KMS-11 (cell line): Measurements from ENCODE around the gene PIR.

ENCODE experiments used
- H2AFZ ChIP-seq: fragments of 200-600 bp; sonication (generic); 2 replicates; pipeline ENCODE4 v1.6.1; 2016; ENCODE audit warnings: antibody characterized with exemption, mixed run types, low read depth
- H3K27ac ChIP-seq: fragments of 200-600 bp; sonication (generic); 2 replicates; pipeline ENCODE4 v1.6.1; 2016; ENCODE audit warnings: mild to moderate bottlenecking, mixed run types
- H3K27me3 ChIP-seq: fragments of 200-600 bp; sonication (generic); 2 replicates; pipeline ENCODE4 v1.6.1; 2017; ENCODE audit warnings: mild to moderate bottlenecking, low read depth, mixed run types, moderate library complexity; ENCODE audit not compliant: insufficient read depth
- H3K36me3 ChIP-seq: fragments of 200-600 bp; sonication (generic); 2 replicates; pipeline ENCODE4 v1.6.1; 2017; ENCODE audit warnings: mild to moderate bottlenecking, mixed run types; ENCODE audit not compliant: insufficient read depth
- H3K4me1 ChIP-seq: fragments of 200-600 bp; sonication (generic); 2 replicates; pipeline ENCODE4 v1.6.1; 2016; ENCODE audit warnings: mild to moderate bottlenecking, low read depth, mixed run types; ENCODE audit not compliant: poor library complexity, severe bottlenecking
- H3K4me2 ChIP-seq: fragments of 200-600 bp; sonication (generic); 2 replicates; pipeline ENCODE4 v1.7.0; 2016; ENCODE audit warnings: mild to moderate bottlenecking, mixed run types
- H3K4me3 ChIP-seq: fragments of 200-600 bp; sonication (generic); IDR thresholded peaks from 2 replicates; pipeline ENCODE4 v1.6.1; 2017; ENCODE audit warnings: low read depth, low read length, mixed read lengths; ENCODE audit not compliant: insufficient read depth
- H3K79me2 ChIP-seq: fragments of 200-600 bp; sonication (generic); 2 replicates; pipeline ENCODE4 v1.6.1; 2016; ENCODE audit warnings: low read depth, mixed run types; ENCODE audit not compliant: insufficient read depth
- H3K9ac ChIP-seq: fragments of 200-600 bp; sonication (generic); 2 replicates; pipeline ENCODE4 v1.6.1; 2016; ENCODE audit warnings: mild to moderate bottlenecking, mixed run types
- H4K20me1 ChIP-seq: fragments of 200-600 bp; sonication (generic); 2 replicates; pipeline ENCODE4 v1.6.1; 2016; ENCODE audit warnings: mild to moderate bottlenecking, mixed run types; ENCODE audit not compliant: insufficient read depth
- CTCF ChIP-seq: fragments of 200-600 bp; sonication (generic); conservative IDR thresholded peaks from 2 replicates; pipeline ENCODE4 v1.6.1; 2017; ENCODE audit warnings: low read depth, mild to moderate bottlenecking, antibody characterized with exemption, low read length, moderate library complexity, mixed read lengths

Gene PIR

GRCh38 chrX:15512401-15512965, 19.4 kb upstream of the PIR start:
- Histone ChIP-seq H3K4me3 (no peak overlapping the region), H3K79me2 (no peaks in the 10 kb centered on the region), H2AFZ (no peak overlapping the region), H3K27me3 (no peaks in the 10 kb centered on the region), H4K20me1 (no peaks in the 10 kb centered on the region), H3K36me3 (no peaks in the 10 kb centered on the region), H3K27ac (no peak overlapping the region), H3K4me2 (no peak overlapping the region), H3K4me1 (no peaks in the 10 kb centered on the region), H3K9ac (no peak overlapping the region)
- no peak for TF ChIP-seq CTCF

GRCh38 chrX:15511563-15511962, 18.4 kb upstream of the PIR start:
- Histone ChIP-seq H3K9ac (no peak overlapping the region), H3K79me2 (no peaks in the 10 kb centered on the region), H3K27ac (no peak overlapping the region), H3K27me3 (no peaks in the 10 kb centered on the region), H3K4me1 (no peaks in the 10 kb centered on the region), H3K36me3 (no peaks in the 10 kb centered on the region), H3K4me2 (no peak overlapping the region), H2AFZ (no peak overlapping the region), H4K20me1 (no peaks in the 10 kb centered on the region), H3K4me3 (no peak overlapping the region)
- TF ChIP-seq CTCF: no peak

GRCh38 chrX:15509845-15510244, 16.7 kb upstream of the PIR start:
- Histone ChIP-seq H3K27me3 (no peaks in the 10 kb centered on the region), H3K4me2 (no peak overlapping the region), H2AFZ (no peak overlapping the region), H3K4me3 (no peak overlapping the region), H3K4me1 (no peaks in the 10 kb centered on the region), H3K27ac (no peak overlapping the region), H3K36me3 (no peaks in the 10 kb centered on the region), H3K9ac (no peak overlapping the region), H3K79me2 (no peaks in the 10 kb centered on the region), H4K20me1 (no peaks in the 10 kb centered on the region)
- no peak for TF ChIP-seq CTCF

GRCh38 chrX:15507005-15507404, 13.9 kb upstream of the PIR start:
- Histone ChIP-seq H3K4me2 (no peak overlapping the region), H3K36me3 (no peaks in the 10 kb centered on the region), H2AFZ (no peak overlapping the region), H4K20me1 (no peaks in the 10 kb centered on the region), H3K27ac (no peak overlapping the region), H3K4me1 (no peaks in the 10 kb centered on the region), H3K9ac (no peak overlapping the region), H3K79me2 (no peaks in the 10 kb centered on the region), H3K4me3 (no peak overlapping the region), H3K27me3 (no peaks in the 10 kb centered on the region)
- TF ChIP-seq CTCF: no peak
